ENCODE results near the gene PPP2R2C.

Gene PPP2R2C

GRCh38 chr4:6367371-6367851 lies 105.0 kb downstream of the PPP2R2C start:
- no peak for DNase-seq (ENCODE audit: low read depth, low spot score)

GRCh38 chr4:6366581-6366980 lies 105.8 kb downstream of the PPP2R2C start:
- DNase-seq (ENCODE audit: low read depth, low spot score): no peak

- DNase-seq (ENCODE audit: low read depth, low spot score): no peak
These were observed 106.8 kb downstream of the PPP2R2C start for GRCh38 chr4:6365545-6366086.

- DNase-seq (ENCODE audit: low read depth, low spot score): no peak
These were observed 107.8 kb downstream of the PPP2R2C start for GRCh38 chr4:6364581-6364980.

- DNase-seq (ENCODE audit: low read depth, low spot score): no peak
These were observed 108.3 kb downstream of the PPP2R2C start for GRCh38 chr4:6364146-6364545.

GRCh38 chr4:6362896-6363295 lies 109.5 kb downstream of the PPP2R2C start:
- DNase-seq (ENCODE audit: low read depth, low spot score): no peak

- no peak for DNase-seq (ENCODE audit: low read depth, low spot score)
These were observed 110.0 kb downstream of the PPP2R2C start for GRCh38 chr4:6362243-6362885.

- DNase-seq (ENCODE audit: low read depth, low spot score): no peak
These were observed 111.2 kb downstream of the PPP2R2C start for GRCh38 chr4:6361076-6361784.

GRCh38 chr4:6360385-6360784 lies 112.0 kb downstream of the PPP2R2C start:
- DNase-seq (ENCODE audit: low read depth, low spot score): no peak

GRCh38 chr4:6359536-6360308 lies 112.7 kb downstream of the PPP2R2C start:
- no peak for DNase-seq (ENCODE audit: low read depth, low spot score)

GRCh38 chr4:6357476-6357875 lies 114.9 kb downstream of the PPP2R2C start:
- no peak for DNase-seq (ENCODE audit: low read depth, low spot score)

- DNase-seq (ENCODE audit: low read depth, low spot score): no peak
These were observed 116.3 kb downstream of the PPP2R2C start for GRCh38 chr4:6356076-6356560.

- DNase-seq (ENCODE audit: low read depth, low spot score): no peak
These were observed 117.4 kb downstream of the PPP2R2C start for GRCh38 chr4:6355052-6355451.

GRCh38 chr4:6354626-6355025 lies 117.8 kb downstream of the PPP2R2C start:
- DNase-seq (ENCODE audit: low read depth, low spot score): no peak

- DNase-seq (ENCODE audit: low read depth, low spot score): no peak
These were observed 118.3 kb downstream of the PPP2R2C start for GRCh38 chr4:6354119-6354518.

- no peak for DNase-seq (ENCODE audit: low read depth, low spot score)
These were observed 120.3 kb downstream of the PPP2R2C start for GRCh38 chr4:6352031-6352692.

- DNase-seq (ENCODE audit: low read depth, low spot score): no peak
These were observed 121.0 kb downstream of the PPP2R2C start for GRCh38 chr4:6351246-6352000.

GRCh38 chr4:6350646-6351045 lies 121.8 kb downstream of the PPP2R2C start:
- DNase-seq (ENCODE audit: low read depth, low spot score): no peak

- DNase-seq (ENCODE audit: low read depth, low spot score): no peak
These were observed 122.4 kb downstream of the PPP2R2C start for GRCh38 chr4:6349896-6350603.

- DNase-seq (ENCODE audit: low read depth, low spot score): no peak
These were observed 124.0 kb downstream of the PPP2R2C start for GRCh38 chr4:6348408-6348807.

Measured in smooth muscle cell of the brain vasculature (primary cell).